ENCODE measurements around the gene GRAMD1A.
"Not testable (repeated sequence)": the region's sequence is repeated elsewhere in the genome, so short reads cannot be mapped to it uniquely, and the experiment has no call there.

GRAMD1A gene

DNA sequence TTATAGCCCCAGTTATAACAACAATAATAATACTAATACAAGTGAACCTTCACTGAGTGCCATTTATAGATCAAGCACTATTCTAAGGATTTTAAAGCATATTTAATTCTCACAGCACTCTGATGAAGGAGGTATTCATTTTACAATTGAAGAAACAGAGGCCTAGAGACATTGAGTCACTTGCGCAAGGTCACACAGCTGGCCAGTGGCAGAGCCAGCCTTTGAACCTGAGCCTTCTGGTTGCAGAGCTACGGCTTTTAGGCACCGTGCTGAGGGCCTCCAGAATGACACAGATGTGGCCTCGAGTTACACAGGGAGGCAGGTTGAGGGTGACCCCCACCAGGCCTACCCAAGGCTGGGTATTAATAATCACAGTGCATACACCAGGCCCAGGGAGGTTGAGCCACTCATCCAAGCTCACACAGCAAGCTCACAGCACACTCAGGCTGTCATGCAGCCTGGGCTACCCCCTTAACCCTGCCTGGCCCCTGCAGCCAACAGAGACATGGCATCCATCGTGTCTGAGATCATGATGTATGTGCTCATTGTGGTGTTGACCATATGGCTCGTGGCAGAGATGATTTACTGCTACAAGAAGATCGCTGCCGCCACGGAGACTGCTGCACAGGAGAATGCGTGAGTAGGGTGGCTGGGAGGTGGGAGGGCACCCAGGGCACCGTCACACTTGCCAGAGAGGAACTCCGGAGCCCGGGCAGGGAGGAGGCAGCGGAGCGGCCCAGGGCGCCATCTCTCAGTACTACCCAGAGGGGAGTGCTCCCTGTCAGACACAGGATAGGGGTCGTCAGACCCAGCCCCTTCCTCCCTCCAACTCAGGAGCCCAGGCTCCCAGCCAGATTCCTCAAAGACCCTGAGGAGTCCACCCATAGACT, 38.7 kb downstream of the GRAMD1A start:
- peak; percentile 44 to 68 for DNase-seq

DNA sequence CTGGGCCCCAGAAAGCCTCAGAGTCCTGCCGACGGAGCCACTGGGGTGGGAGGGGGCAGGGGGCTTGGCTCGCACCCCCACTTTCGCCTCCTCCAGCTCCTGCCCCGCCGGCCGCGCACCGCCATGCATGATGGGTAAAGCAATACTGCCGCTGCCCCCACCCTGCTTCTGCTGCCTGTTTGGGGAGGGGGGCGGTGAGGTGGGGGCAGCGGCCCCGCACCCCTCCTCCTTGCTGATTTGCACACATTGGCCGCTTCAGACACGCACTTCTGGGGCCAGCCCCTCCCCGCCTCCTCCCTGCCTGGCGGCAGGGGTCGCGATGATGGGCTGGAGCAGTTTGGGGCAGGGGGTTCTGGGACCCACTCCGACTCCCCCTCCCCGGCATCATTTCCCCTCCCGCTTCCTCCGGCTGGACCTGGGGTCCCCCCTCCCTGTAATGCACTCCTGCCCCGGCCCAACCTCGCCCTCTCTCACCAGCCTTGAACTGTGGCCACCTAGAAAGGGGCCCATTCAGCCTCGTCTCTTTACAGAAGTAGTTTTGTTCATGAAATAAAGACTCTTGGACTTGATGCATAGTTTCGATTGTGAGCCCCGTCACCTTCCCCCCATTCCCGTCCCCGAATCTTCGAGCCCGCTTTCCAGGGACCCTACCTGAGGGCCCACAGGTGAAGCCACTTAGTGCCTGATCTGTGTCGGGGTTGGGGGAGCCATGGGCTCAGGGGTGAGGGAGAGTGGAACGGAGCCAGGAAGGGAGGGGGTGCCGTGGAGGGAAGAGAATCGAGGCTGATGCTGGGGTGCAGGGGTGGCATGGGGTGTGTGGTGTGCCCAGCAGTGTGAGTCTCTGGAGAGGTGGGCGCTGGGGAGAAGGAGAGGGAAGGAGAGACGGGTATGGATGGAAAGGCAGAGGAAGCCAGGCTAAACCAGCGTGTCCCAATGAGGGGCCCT, 40.0 kb downstream of the GRAMD1A start:
- no peak for DNase-seq

GRCh38 chr19:35040826-35041547, 40.9 kb downstream of the GRAMD1A start:
- no peak for DNase-seq

DNA sequence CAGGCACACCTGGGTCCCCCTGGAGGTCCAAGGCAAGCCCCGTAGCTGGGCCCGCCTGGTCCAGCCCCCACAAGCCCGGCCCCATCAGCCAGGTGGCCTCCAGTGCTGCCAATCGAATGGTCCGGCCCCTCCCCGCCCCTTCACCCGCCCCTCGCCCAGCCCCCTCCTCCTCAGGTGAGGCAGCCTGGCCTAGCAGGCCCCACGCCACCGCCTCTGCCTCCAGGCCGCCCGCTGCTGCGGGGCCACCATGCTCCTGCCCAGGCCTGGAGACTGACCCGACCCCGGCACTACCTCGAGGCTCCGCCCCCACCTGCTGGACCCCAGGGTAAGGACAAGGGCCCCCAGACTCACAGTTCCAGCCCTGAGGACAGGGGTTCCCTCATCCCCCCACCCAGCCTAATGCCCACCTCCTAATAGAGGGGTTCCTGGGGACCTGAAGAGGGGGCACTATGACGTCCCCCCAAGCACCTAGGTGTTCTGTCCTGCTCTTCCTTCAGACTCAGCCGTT, 41.5 kb downstream of the GRAMD1A start, which contains the start of gene HPN:
Gene HPN (plus strand): TSS at position 174 of the 508 bp plus-strand sequence. CDS start 786 bp downstream, outside the sequence.
- DNase-seq: no peak

DNA sequence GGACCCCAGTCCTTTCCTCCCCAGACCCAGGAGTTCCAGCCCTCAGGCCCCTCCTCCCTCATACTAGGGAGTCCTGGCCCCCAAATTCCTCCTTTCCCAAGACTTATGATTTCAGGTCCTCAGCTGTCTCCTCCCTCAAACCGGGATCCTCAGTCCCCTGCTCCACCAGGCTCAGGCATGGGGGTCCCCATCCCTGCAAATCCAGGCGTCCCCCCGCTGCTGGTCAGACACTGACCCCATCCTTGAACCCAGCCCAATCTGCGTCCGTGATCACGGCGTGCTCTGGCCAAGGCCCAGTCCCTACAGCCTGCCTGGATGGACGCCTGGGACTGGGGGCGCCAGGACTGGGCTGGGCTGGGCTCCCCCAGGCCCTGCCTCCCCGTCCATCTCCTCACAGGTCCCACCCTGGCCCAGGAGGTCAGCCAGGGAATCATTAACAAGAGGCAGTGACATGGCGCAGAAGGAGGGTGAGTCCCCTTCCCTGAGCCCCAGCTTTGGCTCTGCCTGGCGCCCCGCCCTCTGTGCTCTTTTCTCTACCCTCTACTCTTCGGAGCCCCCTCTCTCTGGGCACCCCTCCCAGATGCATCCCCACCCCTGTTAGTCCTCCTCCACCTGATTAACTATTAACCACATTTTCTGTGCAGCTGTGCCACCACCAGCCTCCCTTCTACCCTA, 42.1 kb downstream of the GRAMD1A start:
- DNase-seq: no peak

DNA sequence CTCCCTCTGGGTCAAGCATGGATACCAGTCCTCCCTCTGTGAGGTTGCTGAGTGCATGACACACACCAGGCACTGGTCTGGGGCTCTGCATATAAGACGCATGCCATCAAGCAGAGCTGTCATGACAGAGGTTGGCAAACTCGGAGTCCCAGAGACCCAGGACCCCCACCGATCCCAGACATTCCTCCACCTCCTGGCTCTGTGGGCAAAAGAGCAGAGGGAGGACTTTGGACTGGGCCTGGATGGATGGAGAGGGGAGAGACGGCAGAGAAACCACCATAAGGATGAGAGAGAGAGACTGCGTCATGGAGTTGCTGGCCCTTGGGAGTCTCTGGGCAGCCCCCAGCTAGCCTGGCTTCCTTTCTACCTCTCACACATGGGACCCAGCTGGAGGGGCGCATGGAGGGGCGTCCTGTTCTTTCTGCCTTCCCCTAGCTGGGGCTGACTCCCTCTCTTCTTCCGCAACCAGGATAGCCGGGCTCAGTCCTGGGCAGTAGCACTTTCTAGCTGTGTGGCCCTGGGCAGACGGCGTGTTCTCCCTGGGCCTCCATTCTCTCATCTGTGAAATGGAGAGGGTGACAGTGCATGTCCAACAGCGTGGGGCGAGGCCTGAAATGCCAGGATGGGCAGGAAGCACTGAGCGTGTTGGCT, 43.0 kb downstream of the GRAMD1A start:
- DNase-seq: no peak

- no peak for DNase-seq
Observed at GRCh38 chr19:35043906-35044305, 43.8 kb downstream of the GRAMD1A start.

DNA sequence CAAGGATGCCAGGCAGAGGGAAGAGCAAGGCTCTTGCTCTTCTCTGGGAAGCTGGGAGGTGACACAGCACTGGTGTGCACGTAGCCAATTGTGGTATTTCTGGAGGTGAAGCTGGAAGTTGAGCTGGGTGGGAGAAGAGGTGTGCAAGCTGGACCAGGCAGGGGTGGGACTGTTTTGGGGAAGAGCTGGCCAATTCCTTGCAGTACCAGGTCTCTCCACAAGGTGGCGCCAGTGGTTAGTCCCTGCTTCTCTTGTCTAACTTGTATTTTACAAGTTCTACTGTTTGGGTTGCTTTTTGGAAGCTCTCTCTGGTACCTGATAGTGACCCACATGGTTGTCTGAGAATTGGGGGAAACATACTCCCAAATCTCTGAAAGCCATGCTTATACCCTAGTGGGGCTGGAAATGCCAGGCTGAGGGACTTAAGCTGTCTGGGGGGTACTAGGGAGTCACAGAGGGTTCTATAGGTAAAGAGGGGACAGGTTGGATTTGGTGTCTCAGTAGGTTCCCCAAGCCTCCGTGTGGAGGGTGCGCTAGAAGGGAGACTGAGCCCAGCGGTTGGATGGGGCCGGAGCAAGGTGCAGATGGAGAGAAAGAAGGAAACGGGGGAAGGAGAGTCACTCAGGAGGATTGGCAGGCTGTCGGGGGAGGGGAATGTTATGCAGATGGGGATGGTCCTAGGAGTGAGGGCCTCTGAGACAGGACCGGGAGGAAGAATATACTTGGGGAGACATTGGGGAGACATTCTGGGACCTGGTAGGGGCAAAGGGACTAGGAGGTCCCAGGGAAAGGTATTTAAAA, 44.4 kb downstream of the GRAMD1A start:
- DNase-seq: peak; percentile 24 to 35

DNA sequence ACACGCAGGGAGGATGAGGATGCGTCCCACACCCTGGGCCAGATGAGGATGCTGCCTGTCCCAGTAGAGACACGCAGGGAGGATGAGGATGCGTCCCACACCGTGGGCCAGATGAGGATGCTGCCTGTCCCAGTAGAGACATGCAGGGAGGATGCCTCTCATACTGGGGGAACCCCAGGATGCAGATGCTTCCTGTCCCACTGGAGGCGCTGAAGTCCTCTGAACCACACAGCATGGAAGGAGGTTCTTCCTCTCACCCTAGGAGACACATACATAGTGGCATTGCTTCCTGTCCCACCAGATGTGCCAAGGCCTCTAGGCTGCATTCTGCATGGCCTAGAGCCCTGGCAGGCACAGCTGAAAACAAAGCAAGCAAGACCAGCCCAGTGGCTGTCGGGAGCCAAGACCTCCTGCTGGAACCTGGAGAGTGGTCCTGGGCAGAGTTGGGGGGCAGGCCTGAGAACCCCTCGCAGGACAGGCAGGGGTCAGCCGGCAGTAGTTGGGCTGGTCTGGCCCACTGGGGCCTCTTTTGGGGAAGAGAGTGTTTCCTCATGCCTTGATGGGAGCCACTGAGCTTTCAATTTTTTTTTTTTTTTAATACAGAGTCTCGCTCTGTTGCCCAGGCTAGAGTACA, 45.7 kb downstream of the GRAMD1A start:
- DNase-seq: no peak

DNA sequence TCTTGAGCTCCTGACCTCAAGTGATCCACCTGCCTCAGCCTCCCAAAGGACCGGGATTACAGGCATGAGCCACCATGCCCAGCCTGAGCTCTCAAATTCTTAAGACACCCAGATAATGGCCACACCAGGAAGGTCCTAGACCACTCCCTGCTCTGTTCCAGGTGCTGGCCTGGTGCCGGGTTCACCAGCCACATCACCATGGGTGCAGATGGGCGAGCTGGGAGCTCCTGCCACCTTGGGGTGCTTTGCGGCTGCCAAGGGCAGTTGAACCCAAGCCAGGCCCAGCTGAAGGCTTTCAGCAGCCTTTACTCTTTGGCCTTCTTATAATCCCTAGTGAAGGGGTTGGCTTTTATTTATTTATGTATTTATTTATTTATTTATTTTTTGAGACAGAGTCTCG, 46.3 kb downstream of the GRAMD1A start:
- peak in 1 of 2 experiments; percentile 18 for DNase-seq

GRCh38 chr19:35048911-35049411, 48.8 kb downstream of the GRAMD1A start:
- no peak for DNase-seq

DNA sequence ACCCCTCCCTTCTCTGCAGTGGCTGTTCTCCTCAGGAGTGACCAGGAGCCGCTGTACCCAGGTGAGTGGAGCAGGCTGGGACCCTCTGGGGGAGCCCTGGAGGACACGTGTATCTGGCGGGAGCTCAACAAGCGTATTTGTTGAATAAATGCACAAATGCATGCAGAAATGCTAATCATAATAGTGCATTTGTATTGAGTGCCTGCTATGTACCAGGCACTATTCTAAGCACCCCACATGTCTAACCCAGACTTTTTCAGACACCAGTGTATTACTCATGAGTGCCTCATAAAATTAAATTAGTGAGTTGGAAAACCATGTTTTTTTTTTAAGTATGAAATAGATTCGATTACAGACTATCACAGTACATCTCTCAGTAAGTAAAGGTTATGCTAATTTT, 49.3 kb downstream of the GRAMD1A start:
- no peak for DNase-seq

GRCh38 chr19:35050662-35051061, 50.5 kb downstream of the GRAMD1A start:
- DNase-seq: not testable (repeated sequence)

DNA sequence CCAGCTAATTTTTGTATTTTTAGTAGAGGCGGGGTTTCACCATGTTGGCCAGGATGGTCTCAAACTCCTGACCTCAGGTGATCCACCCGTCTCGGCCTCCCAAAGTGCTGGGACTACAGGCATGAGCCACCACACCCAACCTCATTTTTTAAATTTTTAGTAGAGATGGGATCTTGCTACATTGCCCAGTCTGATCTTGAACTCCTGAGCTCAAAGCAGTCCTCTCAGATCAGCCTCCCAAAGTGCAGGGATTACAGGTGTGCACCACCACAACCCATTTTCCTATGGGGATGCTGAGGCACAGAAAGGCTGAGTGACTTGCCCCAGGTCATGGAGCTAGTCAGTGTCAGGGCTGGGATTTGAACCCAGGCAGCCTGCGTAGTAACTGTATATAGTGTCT, 51.1 kb downstream of the GRAMD1A start:
- not testable (repeated sequence) for DNase-seq

- no peak for DNase-seq
Observed at GRCh38 chr19:35051796-35052195, 51.7 kb downstream of the GRAMD1A start.

DNA sequence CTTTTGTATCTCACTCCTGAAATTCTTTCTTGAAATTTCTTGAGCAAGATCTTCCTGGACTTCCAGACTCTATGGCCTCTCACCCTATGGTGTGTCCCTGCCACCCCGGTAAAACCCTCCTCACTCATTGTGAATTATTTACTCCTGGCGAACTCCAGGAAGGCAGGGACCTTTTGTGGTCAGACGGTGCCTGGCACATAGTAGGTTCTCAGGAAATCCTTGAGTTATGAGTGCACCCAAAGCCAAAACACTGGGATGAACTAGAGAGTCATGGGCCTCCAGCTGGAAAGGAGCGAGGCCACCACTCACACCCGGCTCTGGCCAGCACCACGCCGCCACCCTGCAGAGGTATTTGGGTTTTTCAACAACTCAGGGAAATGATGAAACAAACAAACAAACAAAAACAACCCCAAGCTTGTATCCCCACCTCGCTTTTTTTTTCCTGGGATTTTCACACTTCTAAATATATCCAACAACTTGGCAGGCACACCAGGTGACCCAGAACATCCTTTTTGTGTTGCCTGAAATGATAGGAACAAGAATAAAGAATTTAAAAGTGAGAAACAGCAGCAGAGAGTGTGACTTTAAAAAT, 52.6 kb downstream of the GRAMD1A start:
- no peak for DNase-seq

DNA sequence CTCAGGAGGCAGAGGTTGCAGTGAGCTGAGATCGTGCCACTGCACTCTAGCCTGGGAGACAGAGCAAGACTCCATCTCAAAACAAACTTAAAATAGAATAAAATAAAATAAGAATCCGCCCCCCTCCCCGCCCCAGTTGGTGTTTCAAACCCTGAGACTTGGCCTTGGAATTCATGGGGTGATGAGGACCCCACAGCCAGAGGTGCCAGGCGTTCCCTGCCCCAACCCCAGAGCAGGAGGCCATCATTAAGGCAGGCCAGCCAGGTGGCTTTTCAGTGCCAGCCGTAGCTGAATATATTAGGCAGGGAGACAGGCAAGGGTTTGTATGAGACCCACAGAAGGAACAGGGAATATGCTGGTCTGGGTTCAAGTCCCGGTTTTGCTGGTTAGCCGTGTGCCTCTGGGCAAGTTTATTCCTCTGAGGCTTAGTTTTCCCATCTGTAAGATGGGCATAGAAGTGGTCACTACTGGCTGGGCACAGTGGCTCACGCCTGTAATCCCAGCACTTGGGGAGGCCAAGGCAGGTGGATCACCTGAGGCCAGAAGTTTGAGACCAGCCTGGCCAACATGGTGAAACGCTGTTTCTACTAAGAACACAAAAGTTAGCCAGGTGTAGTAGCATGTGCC, 53.7 kb downstream of the GRAMD1A start:
- DNase-seq: no peak

- no peak for DNase-seq
Observed at GRCh38 chr19:35054626-35055025, 54.5 kb downstream of the GRAMD1A start.

- DNase-seq: no peak
Observed at GRCh38 chr19:35055715-35056179, 55.6 kb downstream of the GRAMD1A start.
